Activated CD4-positive, alpha-beta T cell treated with anti-CD3 and anti-CD28 coated beads for 36 hours (primary cell): Measurements from ENCODE around the gene EDN2. TPM values are rescaled to one million over a fixed set of nuclear protein-coding genes. Genes with fewer than 3 reads are reported as not detected.

ENCODE experiments used
- ATAC-seq: fragments of 200-7000 bp; cut with Tn5 transposase; one replicate; pipeline ENCODE4 v1.10.0; 2021; ENCODE audit warnings: mild to moderate bottlenecking, moderate library complexity
- CTCF ChIA-PET: fragments of 350-600 bp; sonication (Branson Sonifier 250); formaldehyde crosslinking; loops from one replicate; lab custom pipeline; 2021; ENCODE audit warnings: antibody characterized with exemption; lab: Charles Lee
- POLR2A ChIA-PET: fragments of 350-600 bp; sonication (Branson Sonifier 250); formaldehyde crosslinking; loops from one replicate; lab custom pipeline; 2021; ENCODE audit warnings: antibody characterized with exemption, inconsistent platforms; lab: Charles Lee
- DNase-seq: peaks from one replicate; pipeline ENCODE4 v3.0.0-alpha.2; 2020
- H3K27ac Mint-ChIP-seq: one replicate; pipeline ENCODE4 v1.8.0; 2021; ENCODE audit warnings: mixed read lengths
- H3K27me3 Mint-ChIP-seq: one replicate; pipeline ENCODE4 v1.8.0; 2021; ENCODE audit warnings: mixed read lengths
- H3K36me3 Mint-ChIP-seq: one replicate; pipeline ENCODE4 v1.8.0; 2021; ENCODE audit warnings: low read depth, mixed read lengths
- H3K4me1 Mint-ChIP-seq: one replicate; pipeline ENCODE4 v1.8.0; 2021; ENCODE audit warnings: mixed read lengths
- H3K4me3 Mint-ChIP-seq: one replicate; pipeline ENCODE4 v1.8.0; 2021; ENCODE audit warnings: mild to moderate bottlenecking, moderate library complexity, mixed read lengths
- H3K9me3 Mint-ChIP-seq: one replicate; pipeline ENCODE4 v1.8.0; 2021; ENCODE audit warnings: low read depth, mixed read lengths
- intact Hi-C, 2 experiments: fragments of 100-400 bp; cut with DNase I in 1 of 2; cut with micrococcal nuclease in 1 of 2; formaldehyde crosslinking; loops; one replicate each; pipeline versions ENCODE4 v1.14.2 to v1.15.1; 2022 to 2024; cut with DNase I, micrococcal nuclease
- total RNA-seq, 2 experiments: library from RNA; stranded (reverse); gene quantifications; one replicate each; pipeline ENCODE4 v1.2.3, GENCODE V29; 2021

The EDN2 gene
- total RNA-seq, 2 experiments from 2014 or later, result not detected

DNA sequence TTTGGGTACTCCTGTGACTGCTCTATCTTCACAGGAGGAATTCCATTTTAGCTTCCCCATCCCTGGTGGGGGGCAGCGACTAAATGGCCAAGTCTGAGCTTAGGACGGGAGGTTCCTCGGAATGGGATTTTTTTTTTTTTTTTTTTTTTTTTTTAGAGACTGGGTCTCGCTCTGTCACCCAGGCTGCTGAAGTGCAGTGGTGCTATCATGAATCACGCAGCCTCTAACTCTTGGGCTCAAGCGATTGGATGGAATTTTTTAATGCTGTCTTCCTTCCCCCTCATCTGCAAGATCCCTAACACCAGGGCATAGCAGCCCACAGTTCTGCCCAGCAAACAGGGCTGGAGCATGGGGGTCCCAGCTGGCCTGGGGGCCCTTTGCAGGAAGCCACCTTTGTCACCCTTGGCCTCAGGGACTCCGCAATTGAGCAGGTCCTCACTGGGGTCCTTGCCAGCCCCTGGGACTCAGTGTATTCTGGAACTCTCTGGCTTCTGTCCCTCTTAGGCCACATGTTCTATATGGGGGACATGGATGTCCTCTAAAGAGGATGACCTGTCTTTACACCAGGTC, 13.1 kb upstream of the EDN2 start:
- H3K9me3 Mint-ChIP-seq, result no peaks in the 10 kb centered on the region
- peaks cover 18% of the 10 kb centered on the region for H3K27me3 Mint-ChIP-seq
- intact Hi-C loops, result no loop called here
- H3K36me3 Mint-ChIP-seq, result no peaks in the 10 kb centered on the region
- H3K27ac Mint-ChIP-seq, result no peak overlapping the region
- ChIA-PET CTCF (interaction anchor here (1.2 kb wide), 1 partner anchor 18 kb away, joined by 3 read pairs; no protein-coding TSS in a partner anchor), POLR2A (no interaction called here)
- no peak for ATAC-seq
- H3K4me1 Mint-ChIP-seq, result peaks cover 8% of the 10 kb centered on the region
- H3K4me3 Mint-ChIP-seq, result no peak overlapping the region
- no peak for DNase-seq

DNA sequence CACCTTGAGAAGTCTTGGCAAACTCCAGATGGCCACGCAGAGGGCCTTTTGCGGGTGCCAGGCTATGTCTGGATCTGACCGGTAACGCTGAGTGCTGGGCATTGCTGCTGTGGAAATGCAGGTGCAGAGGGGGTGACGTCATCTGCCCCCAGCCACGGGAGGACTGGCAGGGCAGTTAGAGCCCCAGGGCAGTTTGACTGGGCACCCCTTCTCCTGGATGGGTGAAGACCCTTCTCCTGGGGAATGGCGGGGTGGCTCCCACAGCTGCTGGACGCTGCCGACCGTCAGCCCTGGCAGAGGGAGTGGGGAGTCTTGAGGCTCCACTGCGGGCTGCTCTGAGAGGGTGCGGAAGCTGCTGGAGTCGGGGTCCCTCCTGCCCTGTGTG, 12.6 kb upstream of the EDN2 start:
- no peak overlapping the region for H3K27ac Mint-ChIP-seq
- H3K9me3 Mint-ChIP-seq, result no peaks in the 10 kb centered on the region
- no peaks in the 10 kb centered on the region for H3K36me3 Mint-ChIP-seq
- peaks cover 18% of the 10 kb centered on the region for H3K27me3 Mint-ChIP-seq
- CTCF ChIA-PET, result interaction anchor here (1.2 kb wide), 1 partner anchor 18 kb away, joined by 3 read pairs; no protein-coding TSS in a partner anchor
- intact Hi-C loops, result no loop called here
- POLR2A ChIA-PET, result no interaction called here
- no peak overlapping the region for H3K4me3 Mint-ChIP-seq
- ATAC-seq, result no peak
- peaks cover 8% of the 10 kb centered on the region for H3K4me1 Mint-ChIP-seq
- no peak for DNase-seq

DNA sequence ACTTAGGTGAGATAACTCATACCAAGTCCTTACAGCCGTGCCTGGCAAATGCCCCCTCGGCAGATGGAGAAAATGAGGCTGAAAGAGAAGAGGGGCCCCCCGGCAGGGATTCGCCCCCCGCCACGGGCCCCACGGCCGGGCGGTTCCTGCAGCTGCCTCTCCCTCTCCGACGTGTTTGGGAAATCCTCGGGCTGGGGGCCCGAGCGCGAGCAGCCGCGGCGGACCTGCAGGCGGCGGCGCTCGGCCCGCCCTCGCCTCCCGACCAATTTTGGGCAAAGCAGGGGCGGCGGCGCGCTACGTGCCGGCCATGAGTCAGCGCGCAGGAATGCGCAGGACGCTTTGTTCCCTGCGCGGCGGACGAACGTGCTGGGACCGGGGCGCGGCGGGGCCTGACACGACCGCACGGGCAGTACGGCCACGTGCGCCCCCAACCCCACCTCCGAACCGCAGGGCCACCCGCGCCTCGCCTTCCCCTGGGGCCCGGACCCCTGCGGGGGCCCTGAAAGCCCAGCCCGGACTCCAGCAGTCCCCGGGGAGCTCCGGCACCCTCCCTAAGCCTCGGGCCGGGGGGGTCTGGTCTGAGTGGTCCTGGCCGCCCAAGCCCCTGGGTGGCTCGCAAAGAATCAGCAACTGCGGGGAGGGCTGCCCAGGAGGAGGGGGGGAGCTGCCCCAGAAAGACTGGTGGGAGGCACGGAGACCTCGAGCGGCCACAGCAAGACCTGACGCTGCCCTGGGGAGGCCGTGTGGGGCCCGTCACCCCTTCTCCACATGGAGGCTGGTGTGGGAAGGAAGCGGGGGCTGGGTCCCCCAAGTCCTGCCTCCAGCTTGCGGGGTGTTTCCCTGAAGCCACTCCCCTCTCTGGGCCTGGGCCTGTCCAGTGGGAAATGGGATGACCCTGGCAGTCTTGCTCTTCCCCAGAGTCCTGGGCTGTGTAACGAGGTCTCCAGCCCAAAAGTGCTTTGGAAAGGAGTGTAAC, 11.9 kb upstream of the EDN2 start:
- peak; percentile 68 for ATAC-seq
- DNase-seq, result peak; percentile 82
- H3K36me3 Mint-ChIP-seq, result no peaks in the 10 kb centered on the region
- peaks cover 18% of the 10 kb centered on the region for H3K27me3 Mint-ChIP-seq
- peak overlapping the region; percentile 50 for H3K4me3 Mint-ChIP-seq
- POLR2A ChIA-PET, result no interaction called here
- intact Hi-C loops, result no loop called here
- H3K27ac Mint-ChIP-seq, result no peak overlapping the region
- H3K4me1 Mint-ChIP-seq, result peaks cover 8% of the 10 kb centered on the region
- CTCF ChIA-PET, result interaction anchor here (0.5 kb wide), 1 partner anchor 66 kb away, joined by 3 read pairs; no protein-coding TSS in a partner anchor
- H3K9me3 Mint-ChIP-seq, result no peaks in the 10 kb centered on the region

DNA sequence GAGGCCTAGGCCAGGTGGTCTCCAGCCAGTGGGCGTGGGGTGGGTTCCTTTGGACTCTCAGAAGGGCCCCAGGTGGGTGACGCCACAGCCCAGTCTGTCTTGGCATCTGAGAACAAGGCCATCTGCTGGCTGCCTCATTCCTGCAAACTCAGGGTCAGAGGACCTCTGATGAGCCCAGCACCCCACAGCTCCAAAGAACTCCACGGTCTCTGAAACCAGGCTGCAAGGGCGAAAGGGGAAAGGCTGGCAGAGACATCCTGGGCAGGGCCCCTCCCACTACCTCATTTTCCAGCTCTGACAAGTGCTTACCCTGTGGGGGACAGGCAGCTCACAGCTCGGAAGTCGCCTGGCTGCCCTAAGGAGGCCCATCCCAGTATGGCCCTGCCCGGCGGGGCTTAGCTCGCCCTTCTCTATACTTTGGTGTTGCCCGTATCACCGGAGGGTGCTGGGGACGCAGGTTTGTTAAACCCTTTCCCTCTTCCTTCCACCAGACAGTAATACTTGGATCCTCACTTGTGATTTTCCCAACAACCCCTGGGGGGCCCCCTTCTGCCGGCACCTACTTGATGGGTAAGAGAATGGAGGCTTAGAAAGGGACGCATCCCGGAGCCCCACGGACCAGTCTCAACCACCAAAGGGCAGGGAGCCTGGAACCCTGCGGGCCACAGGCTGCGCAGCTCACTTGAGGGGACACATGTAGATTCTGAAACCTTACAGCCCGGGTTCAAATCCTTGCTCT, 10.9 kb upstream of the EDN2 start:
- CTCF ChIA-PET, result interaction anchor here (0.5 kb wide), 1 partner anchor 67 kb away, joined by 3 read pairs; no protein-coding TSS in a partner anchor
- POLR2A ChIA-PET, result no interaction called here

DNA sequence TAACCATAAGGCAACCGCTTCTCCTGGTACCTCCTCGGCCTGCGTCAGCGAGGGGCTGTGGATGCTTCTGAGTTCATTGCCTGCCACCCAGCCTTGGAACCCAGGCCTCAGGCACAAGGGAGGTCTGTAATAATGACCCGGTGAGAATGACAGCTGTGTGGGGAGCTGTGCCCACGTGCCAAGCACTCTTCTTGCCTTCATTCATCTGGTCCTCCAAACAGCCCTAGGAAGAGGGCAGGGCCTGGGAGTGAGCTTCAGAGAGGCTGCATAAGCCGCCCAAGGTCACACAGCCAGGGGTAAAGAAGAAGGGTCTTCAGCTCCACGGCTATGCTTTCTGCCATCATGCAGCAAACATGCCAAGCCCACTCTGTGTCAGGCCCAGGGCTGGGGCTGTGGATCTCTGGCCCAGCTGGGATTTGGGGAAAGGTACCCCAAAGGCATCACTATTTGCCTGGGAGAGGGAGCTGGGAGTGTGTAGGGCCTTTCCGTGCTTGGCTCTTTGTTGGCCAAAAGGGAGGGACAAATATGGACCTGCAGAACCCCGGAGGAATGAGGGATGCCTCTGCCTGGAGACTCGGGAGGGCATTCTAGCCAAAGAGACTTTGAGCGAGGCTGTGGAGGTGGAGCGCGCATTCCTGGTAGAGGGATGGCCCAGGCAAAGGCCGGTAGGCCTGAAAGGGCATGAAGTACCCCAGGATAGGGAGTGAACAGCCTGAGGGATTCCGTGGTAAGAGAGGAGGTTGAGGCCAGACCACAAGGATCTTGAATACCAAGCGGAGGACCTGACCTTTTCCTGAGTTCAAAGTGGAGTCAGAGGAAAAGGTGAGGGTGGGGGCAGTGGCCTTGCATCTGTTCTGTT, 10.1 kb upstream of the EDN2 start:
- Mint-ChIP-seq H3K9me3 (no peaks in the 10 kb centered on the region), H3K4me3 (no peak overlapping the region), H3K27ac (no peak overlapping the region), H3K27me3 (peaks cover 21% of the 10 kb centered on the region), H3K4me1 (peaks cover 8% of the 10 kb centered on the region), H3K36me3 (no peaks in the 10 kb centered on the region)
- ChIA-PET CTCF (no interaction called here), POLR2A (no interaction called here)
- ATAC-seq (no peak), DNase-seq (no peak)
- intact Hi-C loops, result no loop called here

More for the DNA sequence above, 10.9 kb upstream of the EDN2 start:
- peak; percentile 27 for ATAC-seq
- peak overlapping the region; percentile 50 for H3K4me3 Mint-ChIP-seq
- intact Hi-C loops, result no loop called here
- H3K36me3 Mint-ChIP-seq, result no peaks in the 10 kb centered on the region
- H3K9me3 Mint-ChIP-seq, result no peaks in the 10 kb centered on the region
- H3K4me1 Mint-ChIP-seq, result peaks cover 8% of the 10 kb centered on the region
- H3K27ac Mint-ChIP-seq, result no peak overlapping the region
- H3K27me3 Mint-ChIP-seq, result peaks cover 18% of the 10 kb centered on the region
- peak; percentile 61 for DNase-seq

DNA sequence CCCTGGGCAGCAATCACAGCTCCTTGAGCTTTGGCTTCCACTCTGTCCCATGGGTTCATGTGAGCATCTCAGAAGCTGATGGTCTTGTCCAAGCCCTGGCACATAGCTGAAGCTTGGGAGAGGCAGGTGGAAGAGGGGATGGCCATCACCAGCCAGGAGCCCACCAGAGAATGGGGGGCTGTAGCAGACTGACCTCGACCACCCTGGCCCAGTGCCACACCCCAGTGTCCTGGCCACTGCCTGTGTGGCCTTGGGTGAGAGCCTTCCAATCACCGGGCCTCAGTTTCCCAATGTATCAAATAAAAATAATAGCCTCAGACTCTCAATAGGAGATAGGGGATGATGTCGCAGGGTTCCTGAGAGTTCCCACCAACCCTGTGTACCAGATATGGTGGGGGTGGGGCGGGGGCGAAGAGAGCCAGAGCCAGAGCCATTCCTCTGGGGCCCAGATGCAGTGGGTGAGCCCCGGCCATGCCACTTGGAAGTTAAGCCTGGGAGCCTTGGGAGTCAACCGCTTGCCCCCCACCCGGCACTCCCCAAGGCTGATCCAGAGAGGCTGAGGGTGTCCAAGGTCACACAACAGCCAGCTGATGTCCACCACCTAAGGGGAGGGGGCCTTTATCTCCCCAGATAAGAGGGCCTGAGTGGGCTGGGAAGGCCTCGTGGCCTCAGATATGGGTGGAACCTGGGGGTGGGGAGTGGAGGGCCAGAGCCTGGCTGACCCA, 9.3 kb upstream of the EDN2 start:
- ChIA-PET POLR2A (no interaction called here), CTCF (interaction anchor here (0.5 to 1.8 kb wide), 5 partner anchors 12 to 429 kb away, joined by 3 to 7 read pairs (median 4); no protein-coding TSS in a partner anchor)
- H3K4me1 Mint-ChIP-seq, result peaks cover 8% of the 10 kb centered on the region
- H3K9me3 Mint-ChIP-seq, result no peaks in the 10 kb centered on the region
- DNase-seq, result no peak
- no peak overlapping the region for H3K4me3 Mint-ChIP-seq
- no peaks in the 10 kb centered on the region for H3K36me3 Mint-ChIP-seq
- no peak overlapping the region for H3K27ac Mint-ChIP-seq
- intact Hi-C loops, result no loop called here
- no peak for ATAC-seq
- H3K27me3 Mint-ChIP-seq, result peaks cover 24% of the 10 kb centered on the region

DNA sequence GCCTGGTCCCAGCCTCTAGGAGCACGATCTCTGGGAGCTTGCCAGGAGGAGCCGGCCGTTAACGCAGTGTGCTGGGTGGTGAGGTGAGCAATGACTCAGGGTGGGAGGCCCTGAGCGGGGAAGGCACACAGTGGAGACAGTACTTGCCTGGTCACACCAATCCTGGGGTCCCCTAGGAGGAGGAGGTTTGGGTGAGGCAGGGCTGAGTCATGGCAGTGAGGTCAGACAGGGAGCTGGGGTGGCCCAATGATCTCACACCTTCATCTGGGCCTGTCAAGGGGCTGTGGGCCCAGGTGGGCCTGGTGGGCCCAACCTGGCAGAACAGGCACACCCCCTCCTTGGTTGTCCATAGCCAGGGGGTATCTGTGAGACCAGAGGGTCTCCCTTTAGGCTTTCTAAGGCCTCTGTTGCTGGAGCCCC, 8.6 kb upstream of the EDN2 start:
- POLR2A ChIA-PET, result no interaction called here
- peak; percentile 71 for ATAC-seq
- no peak overlapping the region for H3K4me3 Mint-ChIP-seq

DNA sequence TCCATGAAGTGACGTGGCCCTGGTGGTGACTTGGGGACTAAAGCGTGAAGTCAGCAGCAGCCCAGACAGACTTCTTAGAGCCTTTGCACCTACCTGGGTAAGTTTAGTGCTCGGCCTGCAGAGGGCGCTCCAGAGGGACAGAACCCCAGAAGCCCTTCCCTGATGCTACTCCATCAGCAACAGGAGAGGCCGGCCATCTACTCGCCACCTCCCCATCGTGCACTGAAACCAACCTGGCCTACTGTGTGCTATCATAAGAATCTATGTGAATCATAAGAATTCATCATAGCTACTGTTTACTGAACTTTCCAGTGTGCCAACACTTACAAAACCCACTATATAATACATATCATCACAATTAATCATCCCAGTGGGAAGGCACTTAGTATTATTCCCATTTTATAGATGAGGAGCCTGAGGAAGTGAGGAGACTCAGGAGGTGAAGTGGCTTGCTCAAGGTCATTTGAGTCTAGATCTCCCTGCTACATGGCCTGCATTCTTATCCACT, 7.9 kb upstream of the EDN2 start:
- POLR2A ChIA-PET, result no interaction called here

More for the DNA sequence above, 8.6 kb upstream of the EDN2 start:
- peaks cover 8% of the 10 kb centered on the region for H3K4me1 Mint-ChIP-seq
- H3K27ac Mint-ChIP-seq, result no peak overlapping the region
- peak; percentile 63 for DNase-seq
- H3K36me3 Mint-ChIP-seq, result no peaks in the 10 kb centered on the region
- no peaks in the 10 kb centered on the region for H3K9me3 Mint-ChIP-seq
- CTCF ChIA-PET, result interaction anchor here (0.5 to 1.8 kb wide), 10 partner anchors 10 to 524 kb away, joined by 3 to 7 read pairs (median 4); no protein-coding TSS in a partner anchor
- H3K27me3 Mint-ChIP-seq, result peaks cover 27% of the 10 kb centered on the region
- intact Hi-C loops, result no loop called here

DNA sequence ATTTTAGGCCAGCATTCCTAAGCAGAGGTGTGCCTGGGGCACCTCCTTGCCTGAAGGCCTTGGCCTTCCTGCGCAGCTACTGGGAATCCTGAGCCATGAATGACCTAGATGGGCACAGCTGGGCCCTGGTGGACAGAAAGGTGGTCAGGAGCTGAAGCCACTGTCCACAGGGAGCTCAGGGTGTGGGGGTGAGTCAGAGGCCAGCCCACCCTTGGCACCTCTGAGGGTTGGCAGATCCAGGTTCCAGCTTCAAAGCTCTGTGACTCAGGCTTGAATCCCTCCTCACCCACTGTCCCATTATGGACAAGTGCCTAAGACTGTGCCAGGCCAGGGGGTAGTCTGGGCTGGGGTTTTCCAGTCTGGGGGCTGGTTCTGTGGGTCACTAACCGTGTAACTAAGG, 6.4 kb upstream of the EDN2 start:
- ATAC-seq, result no peak
- DNase-seq, result no peak
- CTCF ChIA-PET, result interaction anchor here (0.7 to 1.3 kb wide), 2 partner anchors 554 to 682 kb away, joined by 3 read pairs; no protein-coding TSS in a partner anchor
- H3K4me3 Mint-ChIP-seq, result no peak overlapping the region
- peaks cover 33% of the 10 kb centered on the region for H3K27me3 Mint-ChIP-seq
- H3K36me3 Mint-ChIP-seq, result no peaks in the 10 kb centered on the region
- H3K27ac Mint-ChIP-seq, result no peak overlapping the region
- POLR2A ChIA-PET, result no interaction called here
- intact Hi-C loops, result no loop called here
- no peaks in the 10 kb centered on the region for H3K9me3 Mint-ChIP-seq
- H3K4me1 Mint-ChIP-seq, result peaks cover 18% of the 10 kb centered on the region

More for the DNA sequence above, 7.9 kb upstream of the EDN2 start:
- intact Hi-C loops, result no loop called here
- Mint-ChIP-seq H3K4me3 (no peak overlapping the region), H3K27ac (no peak overlapping the region), H3K36me3 (no peaks in the 10 kb centered on the region), H3K4me1 (peaks cover 10% of the 10 kb centered on the region), H3K27me3 (peaks cover 28% of the 10 kb centered on the region), H3K9me3 (no peaks in the 10 kb centered on the region)
- CTCF ChIA-PET, result interaction anchor here (0.6 to 1.8 kb wide), 14 partner anchors 9 to 567 kb away, joined by 3 to 7 read pairs (median 3); no protein-coding TSS in a partner anchor
- DNase-seq, result peak; percentile 77
- peak; percentile 30 for ATAC-seq

DNA sequence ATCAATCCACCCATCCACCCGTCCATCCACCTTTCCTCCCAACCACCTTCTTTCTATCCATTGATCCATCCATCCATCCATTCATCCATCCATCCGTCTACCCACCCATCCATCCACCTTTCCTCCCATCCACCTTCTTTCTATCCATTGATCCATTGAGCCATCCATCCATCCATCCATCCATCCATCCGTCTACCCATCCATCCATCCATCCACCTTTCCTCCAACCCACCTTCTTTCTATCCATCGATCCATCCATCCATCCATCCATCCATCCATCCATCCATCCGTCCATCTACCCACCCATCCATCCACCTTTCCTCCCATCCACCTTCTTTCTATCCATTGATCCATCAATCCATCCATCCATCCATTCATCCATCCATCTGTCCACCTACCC, 5.1 kb upstream of the EDN2 start:
- DNase-seq (no peak), ATAC-seq (no peak)
- POLR2A ChIA-PET, result no interaction called here
- Mint-ChIP-seq H3K27ac (no peak overlapping the region), H3K36me3 (no peaks in the 10 kb centered on the region), H3K9me3 (no peaks in the 10 kb centered on the region), H3K4me1 (peaks cover 15% of the 10 kb centered on the region), H3K4me3 (no peak overlapping the region), H3K27me3 (peaks cover 27% of the 10 kb centered on the region)
- CTCF ChIA-PET, result interaction anchor here (1.0 kb wide), 1 partner anchor 72 kb away, joined by 3 read pairs; no protein-coding TSS in a partner anchor
- intact Hi-C loops, result no loop called here
